NCI-H82 (cell line): Measurements from ENCODE around the gene UCHL5.
A peak's percentile ranks its signal among the peaks of the same experiment; 100 is the strongest.
"Not testable (repeated sequence)": the region's sequence is repeated elsewhere in the genome, so short reads cannot be mapped to it uniquely, and the experiment has no call there.

Source experiments
- DNase-seq: peaks from one replicate; lab custom pipeline; 2025; lab: John Stamatoyannopoulos, UW

The UCHL5 gene

DNA sequence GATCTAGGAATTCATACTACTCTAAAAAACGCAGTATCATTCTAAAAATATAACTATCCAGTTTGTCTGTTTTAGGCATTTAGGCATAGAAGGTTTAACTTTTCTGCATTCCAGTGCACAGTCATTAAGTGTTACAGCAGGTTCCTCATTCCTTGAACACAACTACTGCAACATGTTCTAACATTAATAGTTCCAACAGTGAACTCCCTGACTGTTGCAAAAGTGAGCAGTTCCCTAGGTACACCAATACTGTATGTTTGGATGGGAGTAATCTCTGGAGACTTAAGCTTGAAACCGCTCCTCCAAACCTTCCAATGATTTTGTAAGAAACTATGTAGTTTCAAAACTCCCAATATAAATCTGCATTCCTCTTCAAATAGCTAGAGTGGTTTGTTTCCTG lies 46.2 kb downstream of the UCHL5 start:
- no peak for DNase-seq

DNA sequence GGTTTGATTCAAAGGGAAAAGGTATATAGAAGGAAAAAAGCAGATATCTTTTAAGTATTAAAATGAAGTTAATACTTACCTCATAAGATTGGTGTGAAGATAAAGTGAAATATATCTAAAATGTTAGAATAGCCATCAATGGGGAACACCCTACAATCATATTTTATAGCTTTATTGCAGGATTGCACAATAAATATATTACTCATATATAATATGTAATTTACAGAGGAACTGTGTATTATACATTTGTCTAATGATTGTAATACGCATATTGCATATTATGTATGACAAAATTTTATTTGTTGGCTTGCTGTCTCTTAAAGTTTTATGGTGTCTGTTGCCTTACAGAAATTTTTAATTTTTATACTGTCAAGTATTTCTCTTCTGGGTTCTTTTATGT lies 47.8 kb downstream of the UCHL5 start:
- DNase-seq, result no peak

DNA sequence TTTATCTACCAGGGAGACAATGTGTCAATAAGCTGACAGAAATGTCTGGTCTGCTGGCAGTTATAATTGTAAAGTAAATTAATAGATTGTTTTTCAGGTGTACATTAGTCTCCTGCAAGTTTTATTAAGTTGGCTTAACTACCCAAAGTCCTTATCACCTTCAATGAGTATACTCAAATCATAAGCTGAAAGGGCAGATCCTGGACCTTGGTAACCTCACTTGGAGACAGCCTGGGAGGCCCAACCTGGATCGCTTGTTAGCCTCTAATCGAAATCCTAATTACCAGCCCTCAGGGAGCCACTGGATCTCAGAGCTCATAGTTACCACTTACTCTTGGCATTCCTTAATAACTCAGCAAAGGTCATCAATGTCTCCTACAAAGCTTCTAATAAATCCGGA lies 49.7 kb downstream of the UCHL5 start:
- DNase-seq, result no peak

DNA sequence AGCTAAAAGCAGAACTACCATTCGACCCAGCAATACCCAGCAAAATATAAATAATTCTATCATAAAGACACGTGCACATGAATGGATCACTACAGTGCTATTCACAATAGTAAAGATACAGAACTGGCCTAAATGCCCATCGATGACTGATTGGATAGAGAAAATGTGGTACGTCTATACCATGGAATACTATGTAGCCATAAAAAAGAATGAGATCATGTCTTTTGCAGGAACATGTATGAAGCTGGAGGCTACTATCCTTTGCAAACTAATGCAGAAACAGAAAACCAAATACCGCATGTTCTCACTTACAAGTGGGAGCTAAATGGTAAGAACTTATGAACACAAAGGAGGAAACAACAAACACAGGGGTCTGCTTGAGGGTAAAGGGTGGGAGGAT lies 53.4 kb downstream of the UCHL5 start:
- no peak for DNase-seq

DNA sequence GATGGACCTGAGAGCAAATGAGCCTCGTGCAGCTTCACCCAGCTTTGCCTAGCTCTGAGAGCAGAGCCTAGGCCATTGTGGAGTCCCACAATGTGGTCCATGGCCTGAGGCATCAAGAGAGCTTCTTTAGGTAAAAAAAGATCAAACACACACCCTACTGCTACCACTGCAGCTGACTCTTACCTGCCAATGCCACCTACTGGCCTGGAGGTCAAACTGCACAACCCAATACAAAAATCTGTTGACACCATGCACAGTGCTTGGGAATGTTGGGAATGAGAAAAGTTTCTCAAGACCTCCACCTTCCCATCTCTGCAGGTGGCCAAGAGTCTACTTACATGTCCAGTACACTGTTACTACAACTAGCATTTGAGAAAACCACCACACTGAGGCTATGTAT lies 60.6 kb downstream of the UCHL5 start:
- peak; percentile 23 for DNase-seq

DNA sequence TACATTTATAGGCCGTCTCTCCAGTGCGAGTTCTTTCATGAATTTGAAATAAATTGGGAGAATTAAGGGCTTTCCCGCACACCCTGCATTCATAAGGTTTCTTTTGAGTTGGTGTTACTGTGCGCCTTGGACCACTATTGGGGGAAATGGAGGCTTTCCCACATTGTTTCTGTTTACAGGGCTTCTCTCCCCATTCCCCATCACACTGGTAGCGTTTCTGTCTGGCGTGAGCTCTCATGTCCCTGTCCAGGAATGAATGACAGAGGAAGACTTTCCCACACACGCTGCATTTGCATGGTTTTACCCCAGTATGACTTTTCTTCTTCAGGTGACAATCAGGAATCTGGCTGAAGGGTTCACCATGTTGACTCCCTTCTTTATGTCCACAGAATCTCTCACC lies 65.0 kb downstream of the UCHL5 start:
- no peak for DNase-seq

DNA sequence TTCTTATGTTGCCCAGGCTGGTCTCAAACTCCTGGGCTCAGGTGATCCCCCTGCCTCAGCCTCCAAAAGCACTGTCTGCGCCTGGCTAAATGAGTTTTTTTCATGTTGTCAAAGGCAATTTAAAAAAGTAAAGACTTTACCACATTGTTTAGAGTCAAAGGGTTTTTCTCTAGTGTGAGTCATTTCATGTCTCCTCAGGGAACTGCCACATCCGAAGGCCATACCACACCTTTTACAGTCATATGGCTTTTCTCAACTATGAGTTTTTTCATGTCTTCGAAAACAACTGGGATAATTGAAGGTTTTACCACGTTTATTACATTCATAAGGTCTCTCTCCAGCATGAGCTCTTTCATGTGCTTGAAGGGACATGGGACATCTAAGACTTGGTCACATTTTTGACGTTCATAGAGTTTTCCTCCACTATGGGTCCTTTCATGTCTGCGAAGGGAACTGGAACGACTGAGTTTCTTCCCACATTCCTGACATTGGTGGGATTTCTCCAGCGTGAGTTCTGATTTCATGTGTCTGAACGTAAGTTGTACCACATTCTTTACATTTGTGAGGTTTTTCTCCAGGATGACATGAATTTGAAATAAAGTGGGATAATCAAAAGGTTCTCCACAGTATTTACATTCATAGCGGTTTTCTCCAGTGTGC lies 65.6 kb downstream of the UCHL5 start:
- no peak for DNase-seq

DNA sequence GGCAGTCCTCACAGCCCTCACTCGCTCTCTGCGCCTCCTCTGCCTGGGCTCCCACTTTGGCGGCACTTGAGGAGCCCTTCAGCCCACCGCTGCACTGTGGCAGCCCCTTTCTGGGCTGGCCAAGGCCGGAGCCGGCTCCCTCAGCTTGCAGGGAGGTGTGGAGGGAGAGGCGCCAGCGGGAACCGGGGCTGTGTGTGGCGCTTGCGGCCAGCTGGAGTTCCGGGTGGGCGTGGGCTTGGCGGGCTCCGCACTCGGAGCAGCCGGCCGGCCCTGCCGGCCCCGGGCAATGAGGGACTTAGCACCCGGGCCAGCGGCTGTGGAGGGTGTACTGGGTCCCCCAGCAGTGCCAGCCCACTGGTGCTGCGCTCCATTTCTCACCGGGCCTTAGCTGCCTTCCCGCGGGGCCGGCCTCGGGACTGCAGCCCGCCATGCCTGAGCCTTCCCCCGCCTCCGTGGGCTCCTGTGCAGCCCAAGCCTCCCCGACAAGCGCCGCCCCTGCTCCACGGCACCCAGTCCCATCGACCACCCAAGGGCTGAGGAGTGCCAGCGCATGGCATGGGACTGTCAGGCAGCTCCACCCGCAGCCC lies 72.3 kb downstream of the UCHL5 start:
- not testable (repeated sequence) for DNase-seq

DNA sequence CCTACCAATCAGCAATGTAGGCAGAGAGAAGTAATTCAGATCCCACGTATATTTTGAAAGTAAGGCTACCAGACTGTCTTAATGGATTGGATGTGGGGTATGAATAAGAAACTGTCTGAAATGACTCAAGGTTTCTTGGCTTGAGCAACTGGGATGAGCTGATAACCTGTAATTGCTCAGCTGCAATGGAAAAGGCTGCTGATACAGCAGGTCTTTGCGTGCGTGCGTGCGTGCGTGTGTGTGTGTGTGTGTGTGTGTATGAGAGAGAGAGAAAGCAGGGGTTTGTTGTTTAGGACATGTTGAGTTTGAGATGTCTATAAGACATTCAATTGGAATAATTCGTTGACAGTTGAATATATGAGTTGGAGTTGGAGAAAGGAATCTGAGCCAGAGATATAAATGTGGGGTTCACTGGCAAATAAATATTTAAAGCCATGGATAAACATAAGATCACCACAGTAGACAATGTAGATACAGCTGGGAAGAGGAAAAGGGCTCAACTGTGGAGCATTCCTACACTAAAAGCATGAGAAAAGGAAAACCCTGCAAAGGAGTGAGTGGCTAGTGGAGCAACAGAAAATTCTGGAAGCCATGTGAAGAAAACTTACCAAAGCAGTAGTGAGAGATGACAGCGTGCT lies 72.9 kb downstream of the UCHL5 start:
- DNase-seq, result no peak

DNA sequence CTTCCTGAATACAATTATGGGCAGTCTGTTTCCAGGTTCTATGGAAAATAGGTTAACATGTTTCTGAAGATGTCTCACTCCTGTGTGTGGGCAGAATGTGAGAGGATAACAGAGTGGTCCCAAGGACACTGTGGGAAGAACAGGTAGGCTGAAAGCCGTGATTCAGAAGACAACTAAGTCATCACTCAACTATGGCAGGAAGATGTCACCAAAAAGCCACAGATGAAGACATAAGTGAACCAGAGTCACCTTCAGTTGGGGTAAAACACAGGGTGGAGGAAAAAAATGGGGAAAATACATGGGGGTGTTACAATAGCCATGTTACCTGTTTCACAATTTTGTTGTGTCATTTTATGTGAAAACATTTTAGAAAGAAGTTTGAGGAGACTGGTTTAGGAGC lies 75.1 kb downstream of the UCHL5 start:
- DNase-seq, result no peak

DNA sequence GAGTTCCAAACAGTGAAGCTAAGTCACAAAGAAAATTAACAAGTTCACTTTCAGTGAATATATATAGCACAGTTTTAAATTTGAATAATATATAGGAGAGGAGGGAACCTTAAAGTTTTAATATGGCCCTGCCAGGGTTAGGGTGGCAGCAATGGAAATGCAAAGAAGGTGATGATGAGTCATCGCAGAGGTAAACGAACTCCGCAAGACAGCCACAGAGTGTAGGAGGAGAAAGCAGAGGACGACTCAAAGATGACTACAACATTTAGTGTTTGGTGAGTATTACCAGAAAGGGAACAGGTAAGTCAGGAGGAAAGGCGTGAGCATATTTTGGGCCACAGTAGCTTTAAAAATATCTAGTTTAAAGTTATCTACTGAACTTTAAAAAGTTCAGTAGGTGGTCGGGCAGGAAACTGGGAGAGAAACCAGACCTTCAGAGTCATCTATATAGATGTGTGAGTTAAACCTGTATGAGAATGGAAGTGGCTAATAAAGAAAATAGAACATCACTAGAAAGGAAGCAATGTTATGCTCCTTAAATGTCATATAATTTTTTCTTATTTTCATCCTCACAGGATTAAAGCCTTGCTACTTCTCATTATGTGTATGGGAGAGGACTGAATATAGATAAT lies 75.7 kb downstream of the UCHL5 start:
- DNase-seq, result no peak

DNA sequence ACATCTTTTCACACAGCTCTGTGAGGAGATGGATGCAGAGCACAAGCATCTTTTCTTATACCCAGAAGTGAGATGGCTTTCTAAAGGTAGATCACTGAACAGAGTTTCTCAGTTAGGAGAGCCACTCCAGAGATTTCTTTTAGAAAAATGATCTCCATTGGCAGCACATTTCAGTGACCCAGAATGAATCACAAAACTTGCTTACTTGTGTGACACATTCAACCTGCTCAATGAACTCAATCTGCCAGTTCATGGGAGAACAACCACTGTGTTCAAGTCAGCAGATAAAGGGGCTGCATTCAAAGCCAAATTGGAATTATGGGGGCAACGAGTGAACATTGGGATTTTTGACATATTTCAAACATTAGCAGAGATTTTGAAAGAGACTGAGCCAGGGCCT lies 78.3 kb downstream of the UCHL5 start:
- DNase-seq, result no peak

DNA sequence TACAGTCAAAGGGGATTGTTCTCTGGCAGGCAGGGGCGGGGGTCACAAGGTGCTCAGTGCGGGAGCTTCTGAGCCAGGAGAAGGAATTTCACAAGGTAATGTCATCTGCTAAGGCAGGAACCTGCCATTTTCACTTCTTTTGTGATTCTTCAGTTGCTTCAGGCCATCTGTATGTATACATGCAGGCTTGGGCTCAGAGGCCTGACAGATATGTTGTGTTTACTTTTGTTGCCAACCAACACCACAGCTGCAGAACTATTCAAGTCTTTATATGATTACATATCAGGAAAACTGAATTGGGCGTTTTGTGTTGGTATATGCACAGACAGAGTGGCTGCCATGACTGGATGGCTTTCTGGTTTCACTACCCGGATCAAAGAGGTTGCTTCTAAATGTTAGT lies 78.8 kb downstream of the UCHL5 start:
- DNase-seq, result peak; percentile 52

DNA sequence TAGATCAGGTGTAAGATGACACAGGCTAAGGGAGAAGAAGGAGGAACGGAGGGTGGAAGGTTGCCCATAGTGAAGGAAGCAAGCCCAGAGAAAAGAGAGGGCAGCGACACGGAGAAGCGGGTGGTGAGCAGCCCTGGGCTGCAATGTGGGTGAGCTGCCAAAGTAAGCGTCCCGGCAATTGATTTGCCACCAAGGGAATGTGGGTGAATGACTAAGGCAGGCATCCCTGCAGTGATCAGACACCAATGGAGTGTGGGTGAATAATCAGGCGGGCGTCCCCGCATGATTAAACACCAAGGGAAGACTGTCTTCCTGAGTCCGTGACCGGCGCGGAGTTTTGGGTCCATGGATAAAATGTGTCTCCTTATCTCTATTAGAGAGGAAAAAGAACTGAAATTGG lies 79.6 kb downstream of the UCHL5 start:
- DNase-seq, result no peak

DNA sequence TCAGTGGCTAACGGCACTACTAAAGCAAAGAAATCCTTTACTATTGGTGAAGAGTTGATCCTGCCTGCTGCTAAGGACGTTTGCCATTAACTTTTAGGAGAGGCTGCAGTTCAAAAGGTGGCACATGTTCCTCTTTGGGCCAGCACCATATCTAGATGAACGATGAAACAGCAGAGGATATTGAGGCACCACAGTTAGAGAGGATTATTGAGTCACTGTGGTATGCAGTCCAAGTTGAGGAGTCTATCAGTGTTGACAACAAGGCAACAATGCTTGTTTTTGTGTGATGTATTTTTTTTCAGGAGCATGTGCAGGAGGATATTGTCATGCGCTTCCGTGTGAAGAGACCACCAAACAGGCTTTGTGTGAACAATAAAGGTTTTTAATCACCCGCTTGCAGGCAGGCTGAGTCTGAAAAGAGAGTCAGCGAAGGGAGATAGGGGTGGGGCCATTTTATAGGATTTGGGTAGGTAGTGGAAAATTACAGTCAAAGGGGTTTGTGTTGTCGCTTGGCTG lies 80.9 kb downstream of the UCHL5 start:
- no peak for DNase-seq

DNA sequence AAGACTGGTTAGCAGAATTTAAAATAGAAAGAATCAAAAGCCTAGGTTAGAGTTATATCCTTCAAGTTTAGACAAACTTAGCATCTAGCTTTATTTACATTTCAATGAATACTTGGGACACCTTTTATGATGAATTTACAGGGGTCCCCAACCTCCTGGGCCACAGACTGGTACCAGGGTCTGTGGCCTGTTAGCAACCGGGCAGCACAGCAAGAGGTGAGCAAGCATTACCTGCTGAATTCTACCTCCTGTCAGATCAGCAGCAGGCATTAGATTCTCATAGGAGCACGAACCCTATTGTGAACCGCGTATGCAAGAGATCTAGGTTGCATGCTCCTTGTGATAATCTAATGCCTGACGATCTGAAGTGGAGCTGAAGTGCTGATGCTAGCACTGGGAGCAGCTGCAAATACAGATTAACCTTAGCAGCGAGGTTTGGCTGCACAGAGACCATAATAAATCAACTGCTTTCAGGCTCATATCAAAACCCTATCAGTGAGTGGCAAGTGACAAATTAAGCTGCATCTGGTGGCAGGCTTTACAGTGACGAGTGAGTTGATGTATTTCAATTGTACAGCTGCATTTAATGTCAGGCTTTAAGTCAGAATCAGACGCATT lies 82.0 kb downstream of the UCHL5 start:
- DNase-seq, result peak; percentile 95

DNA sequence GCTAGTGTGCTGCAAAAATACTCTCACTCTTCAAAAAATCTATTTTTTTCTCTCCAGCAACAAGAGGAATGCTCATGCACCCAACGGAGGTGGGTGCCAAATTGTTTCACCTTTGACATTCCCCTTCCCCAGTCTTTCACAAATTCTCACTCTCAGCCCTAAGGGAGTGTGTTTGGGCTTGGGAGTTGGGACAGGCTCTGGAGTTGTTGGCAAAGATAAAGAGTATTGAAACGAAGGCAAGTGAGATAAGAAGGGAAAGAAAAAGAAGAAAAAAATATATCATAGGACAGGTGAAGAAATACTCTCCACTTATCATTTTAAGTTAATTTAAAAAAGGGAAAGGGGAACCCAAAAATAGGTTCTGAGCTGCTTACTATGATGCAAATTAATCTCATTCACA lies 82.6 kb downstream of the UCHL5 start:
- DNase-seq, result no peak

DNA sequence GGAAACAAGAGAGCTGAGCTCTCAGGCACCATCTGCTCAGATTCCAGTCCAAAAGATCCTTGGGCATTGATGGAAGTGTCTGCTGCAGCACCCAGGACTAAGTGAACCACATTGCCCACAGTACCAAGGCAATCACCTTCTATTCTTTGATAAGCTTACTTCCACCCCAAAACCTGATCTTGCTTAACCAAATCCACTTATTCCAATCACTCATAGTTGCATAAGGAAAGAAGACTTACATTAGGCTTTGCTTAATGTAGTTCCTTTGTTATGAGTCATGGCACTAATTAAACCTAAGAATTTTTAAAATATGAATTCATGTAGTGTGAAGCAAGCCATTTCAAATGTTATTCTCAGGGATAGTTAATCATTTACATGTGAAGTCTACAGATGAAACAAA lies 84.5 kb downstream of the UCHL5 start:
- peak; percentile 37 for DNase-seq

DNA sequence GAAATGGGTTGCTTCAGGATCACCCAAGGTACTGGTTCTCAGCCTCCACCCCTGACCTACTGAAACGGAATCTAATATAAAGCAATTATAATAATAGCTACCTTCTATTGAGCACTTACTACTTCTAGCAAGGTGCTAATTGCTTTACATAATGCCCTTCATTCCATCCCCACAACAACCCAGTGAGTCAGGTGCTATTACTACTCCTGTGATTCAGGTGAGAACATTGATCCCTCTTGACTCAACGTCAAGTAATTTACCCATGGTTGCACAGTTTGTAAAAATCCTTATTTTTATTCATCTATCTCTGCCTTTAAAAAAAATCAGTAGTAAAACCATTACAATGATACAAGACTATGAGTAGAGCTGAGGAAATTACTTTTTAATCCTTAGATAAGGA lies 85.2 kb downstream of the UCHL5 start:
- DNase-seq, result no peak

DNA sequence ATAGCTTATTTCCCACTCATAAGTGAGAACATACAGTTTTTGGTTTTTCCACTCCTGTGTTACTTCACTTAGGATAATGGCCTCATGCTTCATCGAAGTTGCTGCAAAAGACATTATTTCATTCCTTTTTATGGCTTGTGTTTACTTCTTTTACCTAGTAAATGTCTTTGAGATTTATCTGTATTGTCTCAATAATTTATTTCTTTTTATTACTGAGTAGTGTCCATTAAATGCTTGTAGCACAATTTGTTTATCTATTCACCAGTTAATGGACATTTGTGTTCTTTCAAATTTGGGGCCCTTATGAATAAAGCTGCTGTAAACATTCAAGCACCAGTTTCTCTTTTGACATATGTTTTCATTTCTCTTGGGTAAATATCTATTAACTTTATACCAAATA lies 86.0 kb downstream of the UCHL5 start:
- no peak for DNase-seq

DNA sequence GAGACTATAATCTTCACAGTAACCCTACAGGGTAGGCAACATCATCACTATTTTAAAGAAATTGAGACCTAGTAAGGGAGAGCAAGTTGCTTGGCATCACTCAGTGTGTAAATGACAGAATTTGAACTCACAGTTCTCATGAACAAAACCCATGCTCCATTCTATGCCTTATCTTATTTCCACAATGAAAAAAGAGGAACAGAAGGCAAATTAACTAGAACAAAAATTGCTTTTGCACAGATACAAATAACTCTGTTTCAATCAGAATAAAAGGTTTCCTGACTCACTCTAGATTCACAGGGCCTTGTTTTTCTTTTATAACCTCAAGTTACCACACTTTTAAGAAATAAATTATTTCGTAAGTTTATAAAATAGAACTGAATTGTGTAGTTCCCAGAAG lies 90.1 kb downstream of the UCHL5 start:
- DNase-seq, result no peak

DNA sequence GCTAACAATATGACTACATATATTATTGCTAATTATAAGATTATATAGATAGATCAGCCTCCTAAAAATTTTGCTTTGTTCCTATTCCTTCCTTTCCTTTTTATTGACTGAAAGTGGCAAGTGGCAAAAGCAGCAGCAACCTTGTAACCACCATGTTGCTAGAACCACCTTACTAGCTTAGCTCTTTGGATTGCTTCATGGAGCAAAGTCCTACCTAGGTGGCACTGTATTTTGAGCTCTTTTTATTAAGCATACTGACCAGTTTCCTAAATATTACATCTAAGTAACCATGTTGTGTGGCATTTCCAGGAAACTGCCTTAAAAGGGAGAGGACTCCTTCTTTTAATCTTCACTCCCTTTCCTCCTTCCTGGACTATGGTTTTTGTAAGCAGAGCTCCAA lies 90.8 kb downstream of the UCHL5 start:
- no peak for DNase-seq

DNA sequence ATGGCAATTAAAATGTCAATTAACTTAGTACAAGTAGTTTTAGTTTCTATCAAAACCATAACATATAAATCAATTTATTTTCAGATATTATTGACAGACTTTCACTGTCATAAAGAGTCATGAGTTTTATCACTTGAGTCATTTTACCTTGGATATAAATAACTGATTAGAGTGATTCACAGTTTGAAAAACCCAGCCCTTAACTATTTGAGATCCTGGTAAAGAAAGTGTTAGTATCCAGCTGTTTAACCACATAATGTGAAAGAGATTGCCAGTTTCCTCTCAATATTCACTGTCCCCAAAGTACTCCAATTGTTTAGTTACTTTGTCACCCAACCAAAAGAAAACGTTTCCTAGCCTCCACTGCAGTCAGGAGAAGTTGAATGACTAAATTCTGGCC lies 91.3 kb downstream of the UCHL5 start:
- no peak for DNase-seq
